Measurements from ENCODE around the gene PRELID3B. TPM values are rescaled to one million over a fixed set of nuclear protein-coding genes. Genes with fewer than 3 reads are reported as not detected.

The PRELID3B gene
- total RNA-seq, 3 donors from 2014 or later (not counting 1 experiment from before 2014, with no cell fraction given): 49.3 to 51.6 (median 51.4) TPM

DNA sequence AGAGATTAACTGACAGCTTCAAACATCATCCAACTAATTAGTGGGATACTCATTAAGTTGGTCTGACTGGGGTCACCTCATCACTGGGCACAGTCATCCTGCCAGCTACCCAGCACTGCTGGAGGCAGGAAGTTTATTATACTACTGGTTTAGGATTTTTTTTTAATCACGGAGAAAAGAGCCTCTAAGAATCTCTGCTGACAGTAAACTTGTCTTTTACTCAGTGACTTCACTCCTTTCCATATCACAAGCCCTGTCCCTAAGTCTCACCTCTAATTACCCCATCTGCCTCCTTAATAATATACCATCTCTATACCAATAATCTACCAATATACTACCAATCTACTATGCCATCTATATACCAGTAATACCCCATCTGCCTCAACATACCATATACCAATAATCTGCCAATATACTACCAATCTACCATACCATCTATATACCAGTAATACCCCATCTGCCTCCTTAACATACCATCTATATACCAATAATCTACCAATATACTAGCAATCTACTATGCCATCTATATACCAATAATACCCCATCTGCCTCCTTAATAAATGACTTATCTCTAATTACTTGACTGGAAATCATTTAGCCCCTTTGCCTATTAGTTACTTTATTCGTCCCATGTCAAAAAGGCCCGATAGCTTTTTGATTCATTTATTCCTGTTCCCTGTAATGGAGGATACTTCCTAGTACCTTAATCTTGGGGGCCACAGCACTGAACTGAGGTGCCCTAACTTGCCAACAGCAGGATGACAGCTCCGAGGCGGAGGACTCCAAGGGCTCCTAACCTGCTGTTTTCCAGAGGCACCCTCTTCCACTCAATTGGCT, 15.5 kb downstream of the PRELID3B start:
- TF ChIP-seq, protein P1, sequence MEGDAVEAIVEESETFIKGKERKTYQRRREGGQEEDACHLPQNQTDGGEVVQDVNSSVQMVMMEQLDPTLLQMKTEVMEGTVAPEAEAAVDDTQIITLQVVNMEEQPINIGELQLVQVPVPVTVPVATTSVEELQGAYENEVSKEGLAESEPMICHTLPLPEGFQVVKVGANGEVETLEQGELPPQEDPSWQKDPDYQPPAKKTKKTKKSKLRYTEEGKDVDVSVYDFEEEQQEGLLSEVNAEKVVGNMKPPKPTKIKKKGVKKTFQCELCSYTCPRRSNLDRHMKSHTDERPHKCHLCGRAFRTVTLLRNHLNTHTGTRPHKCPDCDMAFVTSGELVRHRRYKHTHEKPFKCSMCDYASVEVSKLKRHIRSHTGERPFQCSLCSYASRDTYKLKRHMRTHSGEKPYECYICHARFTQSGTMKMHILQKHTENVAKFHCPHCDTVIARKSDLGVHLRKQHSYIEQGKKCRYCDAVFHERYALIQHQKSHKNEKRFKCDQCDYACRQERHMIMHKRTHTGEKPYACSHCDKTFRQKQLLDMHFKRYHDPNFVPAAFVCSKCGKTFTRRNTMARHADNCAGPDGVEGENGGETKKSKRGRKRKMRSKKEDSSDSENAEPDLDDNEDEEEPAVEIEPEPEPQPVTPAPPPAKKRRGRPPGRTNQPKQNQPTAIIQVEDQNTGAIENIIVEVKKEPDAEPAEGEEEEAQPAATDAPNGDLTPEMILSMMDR (IDR thresholded peaks at IDR 0.05): no peak
- intact Hi-C loops (cut with micrococcal nuclease): no loop called here
- Mint-ChIP-seq H3K4me3 (no peak overlapping the region), H3K27ac (peak overlapping the region; percentile 1 to 8), H3K9me3 (no peaks in the 10 kb centered on the region), H3K27me3 (ENCODE audit: low read depth in 2 of 2) (no peaks in the 10 kb centered on the region), H3K36me3 (peaks cover 28% of the 10 kb centered on the region), H3K4me1 (peaks cover 59 to 74% of the 10 kb centered on the region in 2 donors)
- no peak overlapping the region for H3K4me3 ChIP-seq (ENCODE audit: low read length)
- WGBS (ENCODE audit: insufficient coverage): 97% methylated on average over 5 of the region's 5 CpGs
- ATAC-seq: no peak
- no peaks in the 10 kb centered on the region for H3K27me3 ChIP-seq (ENCODE audit: control insufficient read depth, insufficient read depth, low read length)
- H3K27ac ChIP-seq (ENCODE audit: low read length): no peak overlapping the region
- peaks cover 16% of the 10 kb centered on the region for H3K4me1 ChIP-seq (ENCODE audit: control insufficient read depth, insufficient read depth, low read length)
- H3K9me3 ChIP-seq (ENCODE audit: control insufficient read depth, insufficient read depth, low read length): no peaks in the 10 kb centered on the region
- no peak for DNase-seq
- H3K36me3 ChIP-seq (ENCODE audit: control insufficient read depth, insufficient read depth, low read length): peaks cover 72% of the 10 kb centered on the region

DNA sequence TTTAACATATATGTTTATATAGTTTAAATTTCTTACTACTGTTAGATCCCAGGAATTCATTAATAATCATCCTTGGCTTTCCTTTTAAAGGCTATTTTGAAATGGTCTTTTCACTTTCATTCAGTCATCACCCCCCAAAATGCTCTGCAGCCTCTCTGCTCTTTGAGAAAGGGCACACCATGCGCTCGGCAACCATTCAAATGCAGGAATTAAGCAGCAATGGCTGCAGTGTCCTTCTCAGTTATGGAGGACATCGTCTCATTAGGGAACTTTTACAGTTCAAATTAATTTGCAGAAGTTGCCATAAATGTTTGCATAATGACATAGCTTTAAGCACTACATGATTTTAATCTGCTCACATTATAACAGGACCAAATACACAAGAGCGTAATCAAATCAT, 17.1 kb downstream of the PRELID3B start:
- DNase-seq (no peak), ATAC-seq (no peak)
- H3K27me3 Mint-ChIP-seq (ENCODE audit: low read depth in 2 of 2): no peaks in the 10 kb centered on the region
- H3K27me3 ChIP-seq (ENCODE audit: control insufficient read depth, insufficient read depth, low read length): no peaks in the 10 kb centered on the region
- peaks cover 28% of the 10 kb centered on the region for H3K36me3 Mint-ChIP-seq
- peaks cover 8% of the 10 kb centered on the region for H3K4me1 ChIP-seq (ENCODE audit: control insufficient read depth, insufficient read depth, low read length)
- TF ChIP-seq, protein P1 (IDR thresholded peaks at IDR 0.05): no peak
- intact Hi-C loops (cut with micrococcal nuclease): no loop called here
- H3K9me3 Mint-ChIP-seq: no peaks in the 10 kb centered on the region
- WGBS (ENCODE audit: insufficient coverage): 92% methylated on average over 4 of the region's 4 CpGs
- no peak overlapping the region for H3K4me3 Mint-ChIP-seq
- no peak overlapping the region for H3K27ac ChIP-seq (ENCODE audit: low read length)
- H3K36me3 ChIP-seq (ENCODE audit: control insufficient read depth, insufficient read depth, low read length): peaks cover 72% of the 10 kb centered on the region
- no peaks in the 10 kb centered on the region for H3K9me3 ChIP-seq (ENCODE audit: control insufficient read depth, insufficient read depth, low read length)
- peak overlapping the region in 1 of 2 donors; percentile 14 for H3K27ac Mint-ChIP-seq
- peaks cover 52 to 63% of the 10 kb centered on the region in 2 donors for H3K4me1 Mint-ChIP-seq
- H3K4me3 ChIP-seq (ENCODE audit: low read length): no peak overlapping the region

DNA sequence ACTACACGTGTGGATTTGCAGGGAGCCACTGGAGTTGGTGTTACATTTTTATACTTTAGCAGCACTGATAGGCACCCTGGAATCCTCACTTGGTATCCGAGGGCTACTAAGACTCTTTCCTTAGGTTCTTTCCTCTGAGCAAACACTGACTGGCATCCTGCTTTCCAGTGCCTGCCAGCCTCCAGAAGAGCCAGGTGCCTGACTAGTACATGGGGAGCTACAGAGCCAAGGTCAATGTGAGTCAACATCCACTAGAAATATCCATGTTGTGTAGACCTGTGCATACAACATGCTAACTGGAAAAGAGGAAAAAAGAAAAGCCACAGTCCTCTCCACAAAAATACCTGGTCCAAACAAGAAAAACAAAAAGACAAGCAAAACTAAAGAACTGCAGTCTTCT, 17.5 kb downstream of the PRELID3B start:
- Histone ChIP-seq H3K4me1 (ENCODE audit: control insufficient read depth, insufficient read depth, low read length) (peaks cover 8% of the 10 kb centered on the region), H3K36me3 (ENCODE audit: control insufficient read depth, insufficient read depth, low read length) (peaks cover 70% of the 10 kb centered on the region), H3K27ac (ENCODE audit: low read length) (no peak overlapping the region), H3K9me3 (ENCODE audit: control insufficient read depth, insufficient read depth, low read length) (no peaks in the 10 kb centered on the region), H3K27me3 (ENCODE audit: control insufficient read depth, insufficient read depth, low read length) (no peaks in the 10 kb centered on the region), H3K4me3 (ENCODE audit: low read length) (no peak overlapping the region)
- Mint-ChIP-seq H3K4me3 (no peak overlapping the region), H3K4me1 (peaks cover 48 to 59% of the 10 kb centered on the region in 2 donors), H3K27ac (peak overlapping the region in 1 of 2 donors; percentile 14), H3K9me3 (no peaks in the 10 kb centered on the region), H3K36me3 (peaks cover 24% of the 10 kb centered on the region), H3K27me3 (ENCODE audit: low read depth in 2 of 2) (no peaks in the 10 kb centered on the region)
- TF ChIP-seq, protein P1 (IDR thresholded peaks at IDR 0.05): no peak
- WGBS (ENCODE audit: insufficient coverage): 89% methylated on average over 2 of the region's 2 CpGs
- ATAC-seq (no peak), DNase-seq (no peak)
- intact Hi-C loops (cut with micrococcal nuclease): no loop called here

Measured in natural killer cell (primary cell).